Thyroid gland (tissue), 4 donors: ENCODE results near the gene RREB1.

ENCODE experiments used
- POLR2A ChIP-seq, 2 donors: fragments of 450-650 bp; IDR thresholded peaks; one replicate each; pipeline ENCODE4 v1.6.1; 2017; ENCODE audit warnings: antibody characterized with exemption in 2 of 2, mild to moderate bottlenecking in 2 of 2, moderate library complexity in 1 of 2
- TF ChIP-seq, protein P1 (sequence below), 6 experiments: fragments of 200-600 bp in 3 of 6; fragments of 450-650 bp in 3 of 6; sonication (generic) in 3 of 6; IDR thresholded peaks; one replicate each; pipeline ENCODE4 v1.5.1; 2016 to 2019; ENCODE audit warnings: antibody characterized with exemption in 6 of 6, mild to moderate bottlenecking in 2 of 6, inconsistent platforms in 1 of 6, moderate library complexity in 1 of 6

GRCh38 chr6:7138046-7138531, 30.3 kb downstream of the RREB1 start:
- TF ChIP-seq POLR2A (IDR thresholded peaks at IDR 0.05) = no peak
- TF ChIP-seq, protein P1, sequence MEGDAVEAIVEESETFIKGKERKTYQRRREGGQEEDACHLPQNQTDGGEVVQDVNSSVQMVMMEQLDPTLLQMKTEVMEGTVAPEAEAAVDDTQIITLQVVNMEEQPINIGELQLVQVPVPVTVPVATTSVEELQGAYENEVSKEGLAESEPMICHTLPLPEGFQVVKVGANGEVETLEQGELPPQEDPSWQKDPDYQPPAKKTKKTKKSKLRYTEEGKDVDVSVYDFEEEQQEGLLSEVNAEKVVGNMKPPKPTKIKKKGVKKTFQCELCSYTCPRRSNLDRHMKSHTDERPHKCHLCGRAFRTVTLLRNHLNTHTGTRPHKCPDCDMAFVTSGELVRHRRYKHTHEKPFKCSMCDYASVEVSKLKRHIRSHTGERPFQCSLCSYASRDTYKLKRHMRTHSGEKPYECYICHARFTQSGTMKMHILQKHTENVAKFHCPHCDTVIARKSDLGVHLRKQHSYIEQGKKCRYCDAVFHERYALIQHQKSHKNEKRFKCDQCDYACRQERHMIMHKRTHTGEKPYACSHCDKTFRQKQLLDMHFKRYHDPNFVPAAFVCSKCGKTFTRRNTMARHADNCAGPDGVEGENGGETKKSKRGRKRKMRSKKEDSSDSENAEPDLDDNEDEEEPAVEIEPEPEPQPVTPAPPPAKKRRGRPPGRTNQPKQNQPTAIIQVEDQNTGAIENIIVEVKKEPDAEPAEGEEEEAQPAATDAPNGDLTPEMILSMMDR (IDR thresholded peaks at IDR 0.05) = no peak
